Naive thymus-derived CD4-positive, alpha-beta T cell (primary cell): Measurements from ENCODE around the gene CDC42SE1. TPM values are rescaled to one million over a fixed set of nuclear protein-coding genes. Genes with fewer than 3 reads are reported as not detected.

ENCODE experiments used
- ATAC-seq: fragments of 150-1000 bp; cut with Tn5 transposase; 2 replicates; pipeline ENCODE4 v1.10.0; 2021; ENCODE audit warnings: mild to moderate bottlenecking, moderate library complexity
- CTCF ChIA-PET: fragments of 350-600 bp; sonication (Branson Sonifier 250); formaldehyde crosslinking; loops from one replicate; lab custom pipeline; 2021; ENCODE audit warnings: antibody characterized with exemption; lab: Charles Lee
- POLR2A ChIA-PET: fragments of 350-600 bp; sonication (Branson Sonifier 250); formaldehyde crosslinking; loops from one replicate; lab custom pipeline; 2021; ENCODE audit warnings: antibody characterized with exemption, inconsistent platforms; lab: Charles Lee
- DNase-seq, 9 donors: peaks; one replicate each; pipeline versions ENCODE4 v3.0.0 to v3.0.0-alpha.2; 2020 to 2022; ENCODE audit warnings: mixed read lengths in 1 of 9
- H3K27ac ChIP-seq: one replicate; pipeline ENCODE4 v1.7.0; 2013; ENCODE audit warnings: mild to moderate bottlenecking, low read depth, low read length, moderate library complexity
- H3K27me3 ChIP-seq, 2 donors: one replicate each; pipeline ENCODE4 v1.7.0; 2013; ENCODE audit warnings: low read length in 2 of 2, mild to moderate bottlenecking in 2 of 2, moderate library complexity in 2 of 2; ENCODE audit not compliant: control insufficient read depth in 2 of 2, insufficient read depth in 2 of 2
- H3K36me3 ChIP-seq, 3 experiments: 1 replicate in 2 of 3; 2 replicates in 1 of 3; pipeline ENCODE4 v1.7.0; 2013; ENCODE audit warnings: low read length in 3 of 3, mild to moderate bottlenecking in 3 of 3, moderate library complexity in 1 of 3; ENCODE audit not compliant: insufficient read depth in 3 of 3, control insufficient read depth in 2 of 3
- H3K4me1 ChIP-seq, 2 donors: one replicate each; pipeline ENCODE4 v1.7.0; 2013; ENCODE audit warnings: low read length in 2 of 2, mild to moderate bottlenecking in 2 of 2, moderate library complexity in 1 of 2; ENCODE audit not compliant: control insufficient read depth in 2 of 2, insufficient read depth in 2 of 2
- H3K4me3 ChIP-seq: 2 replicates; pipeline ENCODE4 v1.7.0; 2013; ENCODE audit warnings: mild to moderate bottlenecking, low read length
- H3K9me3 ChIP-seq, 3 experiments: 1 replicate in 2 of 3; 2 replicates in 1 of 3; pipeline ENCODE4 v1.7.0; 2013; ENCODE audit warnings: low read length in 3 of 3; ENCODE audit not compliant: control insufficient read depth in 2 of 3
- H3K27ac Mint-ChIP-seq, 9 donors: one replicate each; pipeline ENCODE4 v1.8.0; 2020 to 2022; ENCODE audit warnings: mixed read lengths in 9 of 9, mild to moderate bottlenecking in 8 of 9, moderate library complexity in 5 of 9, inconsistent platforms in 2 of 9
- H3K27me3 Mint-ChIP-seq, 5 donors: one replicate each; pipeline ENCODE4 v1.8.0; 2021 to 2022; ENCODE audit warnings: mixed read lengths in 5 of 5, mild to moderate bottlenecking in 1 of 5
- H3K36me3 Mint-ChIP-seq, 5 donors: one replicate each; pipeline ENCODE4 v1.8.0; 2020 to 2022; ENCODE audit warnings: mixed read lengths in 5 of 5, mild to moderate bottlenecking in 3 of 5, inconsistent platforms in 1 of 5
- H3K4me1 Mint-ChIP-seq, 7 donors: one replicate each; pipeline ENCODE4 v1.8.0; 2020 to 2022; ENCODE audit warnings: mixed read lengths in 7 of 7, mild to moderate bottlenecking in 3 of 7, inconsistent platforms in 1 of 7
- H3K4me3 Mint-ChIP-seq, 10 donors: one replicate each; pipeline ENCODE4 v1.8.0; 2020 to 2022; ENCODE audit warnings: mild to moderate bottlenecking in 10 of 10, mixed read lengths in 10 of 10, moderate library complexity in 6 of 10, inconsistent platforms in 2 of 10
- H3K9me3 Mint-ChIP-seq, 11 donors: one replicate each; pipeline ENCODE4 v1.8.0; 2020 to 2022; ENCODE audit warnings: mixed read lengths in 11 of 11, mild to moderate bottlenecking in 4 of 11, inconsistent platforms in 1 of 11, moderate library complexity in 1 of 11
- intact Hi-C, 2 donors: fragments of 100-400 bp; cut with micrococcal nuclease; formaldehyde crosslinking; loops; one replicate each; pipeline ENCODE4 v1.15.1; 2023
- polyA plus RNA-seq, 2 donors: library from polyadenylated mRNA; unstranded; fragments of 300-500 nt; fragmentation: Illumina TruSeq; gene quantifications; one replicate each; pipeline ENCODE4 v1.2.3, GENCODE V29; 2021
- total RNA-seq, 6 experiments: library from RNA in 5 of 6; stranded (reverse) in 5 of 6; gene quantifications; 1 replicate in 5 of 6; 2 replicates in 1 of 6; pipeline ENCODE4 v1.2.3 and lab custom pipeline; 2021 to 2026

Gene CDC42SE1
- total and polyA plus RNA-seq, 7 experiments from 2014 or later: 85.6 to 516 (median 386) TPM

- ATAC-seq (no peak), DNase-seq (peak in 1 of 9 donors; percentile 10)
- no peak overlapping the region for H3K4me3 Mint-ChIP-seq
- peaks cover 22 to 51% (median 35%) of the 10 kb centered on the region in 7 donors for H3K4me1 Mint-ChIP-seq
- Histone ChIP-seq H3K27me3 (no peaks in the 10 kb centered on the region), H3K4me3 (no peak overlapping the region), H3K27ac (no peak overlapping the region), H3K9me3 (no peaks in the 10 kb centered on the region), H3K36me3 (no peaks in the 10 kb centered on the region), H3K4me1 (peaks cover 5 to 17% of the 10 kb centered on the region in 2 donors)
- ChIA-PET CTCF (interaction anchor here (0.6 to 2.9 kb wide), 6 partner anchors 10 to 73 kb away, joined by 3 to 17 read pairs (median 4); partner anchors contain the start of gene CDC42SE1), POLR2A (interaction anchor here (0.6 to 12.0 kb wide), 7 partner anchors 12 to 121 kb away, joined by 3 to 253 read pairs (median 4); partner anchors contain the start of genes CDC42SE1 and MLLT11)
- peak overlapping the region in 6 of 9 donors; percentile 6 to 76 (median 48) for H3K27ac Mint-ChIP-seq
- H3K27me3 Mint-ChIP-seq: no peaks in the 10 kb centered on the region
- intact Hi-C loops: no loop called here
- peaks cover 3 to 19% (median 8%) of the 10 kb centered on the region in 5 donors for H3K36me3 Mint-ChIP-seq
- no peaks in the 10 kb centered on the region for H3K9me3 Mint-ChIP-seq
Measured at GRCh38 chr1:151043163-151043562, 16.3 kb downstream of the CDC42SE1 start.

- Mint-ChIP-seq H3K36me3 (peaks cover 9 to 29% (median 21%) of the 10 kb centered on the region in 5 donors), H3K4me3 (no peak overlapping the region), H3K27me3 (no peaks in the 10 kb centered on the region), H3K27ac (peak overlapping the region in 1 of 9 donors; percentile 34), H3K9me3 (no peaks in the 10 kb centered on the region), H3K4me1 (peaks cover 15 to 49% (median 24%) of the 10 kb centered on the region in 7 donors)
- Histone ChIP-seq H3K36me3 (peaks cover 0 to 9% (median 2%) of the 10 kb centered on the region in 3 experiments), H3K4me3 (no peak overlapping the region), H3K27ac (no peak overlapping the region), H3K27me3 (no peaks in the 10 kb centered on the region), H3K4me1 (peaks cover 0 to 3% of the 10 kb centered on the region in 2 donors), H3K9me3 (no peaks in the 10 kb centered on the region)
- ChIA-PET POLR2A (interaction anchor here (0.6 to 2.7 kb wide), 3 partner anchors 9 to 15 kb away, joined by 3 to 9 read pairs (median 6); partner anchors contain the start of gene C1orf56), CTCF (no interaction called here)
- DNase-seq (no peak), ATAC-seq (no peak)
- intact Hi-C loops: no loop called here
Measured at GRCh38 chr1:151039521-151039920, 19.9 kb downstream of the CDC42SE1 start.

GRCh38 chr1:151037032-151037431 is 22.4 kb downstream of the CDC42SE1 start:
- no peak for ATAC-seq
- Histone ChIP-seq H3K27ac (no peak overlapping the region), H3K27me3 (no peaks in the 10 kb centered on the region), H3K9me3 (no peaks in the 10 kb centered on the region), H3K4me3 (no peak overlapping the region), H3K36me3 (peaks cover 0 to 23% (median 8%) of the 10 kb centered on the region in 3 experiments), H3K4me1 (no peaks in the 10 kb centered on the region)
- ChIA-PET POLR2A (interaction anchor here (1.1 to 3.1 kb wide), 5 partner anchors 10 to 21 kb away, joined by 3 to 7 read pairs (median 4); partner anchors contain the start of gene C1orf56), CTCF (interaction anchor here (0.5 to 1.3 kb wide), 4 partner anchors 13 to 63 kb away, joined by 3 to 5 read pairs (median 4); partner anchors contain the start of gene MLLT11)
- Mint-ChIP-seq H3K9me3 (no peaks in the 10 kb centered on the region), H3K4me3 (no peak overlapping the region), H3K27ac (peak overlapping the region in 8 of 9 donors; percentile 34 to 82 (median 64)), H3K27me3 (no peaks in the 10 kb centered on the region), H3K4me1 (peaks cover 5 to 33% (median 17%) of the 10 kb centered on the region in 7 donors), H3K36me3 (peaks cover 15 to 34% (median 20%) of the 10 kb centered on the region in 5 donors)
- DNase-seq: no peak
- intact Hi-C loops: no loop called here

- no peak within 1 kb of the TSS for H3K4me3 Mint-ChIP-seq
- H3K9me3 Mint-ChIP-seq: no peaks in the 10 kb centered on the region
- H3K9me3 ChIP-seq: no peaks in the 10 kb centered on the region
- ATAC-seq (no peak), DNase-seq (no peak)
- CTCF ChIA-PET: interaction anchor here (1.0 kb wide), 2 partner anchors 20 to 23 kb away, joined by 3 to 4 read pairs; partner anchors contain the start of gene CDC42SE1
- POLR2A ChIA-PET: interaction anchor here (1.1 to 3.1 kb wide), 4 partner anchors 11 to 22 kb away, joined by 3 to 7 read pairs (median 5); partner anchors contain the start of gene C1orf56
- H3K36me3 Mint-ChIP-seq: peaks cover 15 to 36% (median 22%) of the 10 kb centered on the region in 5 donors
- H3K27me3 Mint-ChIP-seq: no peaks in the 10 kb centered on the region
- H3K4me3 ChIP-seq: no peak within 1 kb of the TSS
- H3K36me3 ChIP-seq: peaks cover 0 to 28% (median 8%) of the 10 kb centered on the region in 3 experiments
- H3K4me1 Mint-ChIP-seq: peaks cover 5 to 33% (median 19%) of the 10 kb centered on the region in 7 donors
- H3K4me1 ChIP-seq: no peaks in the 10 kb centered on the region
- H3K27ac ChIP-seq: no peak within 1 kb of the TSS
- intact Hi-C loops: no loop called here
- no peaks in the 10 kb centered on the region for H3K27me3 ChIP-seq
- peak within 1 kb of the TSS; percentile 47 to 82 (median 68) for H3K27ac Mint-ChIP-seq
Measured at GRCh38 chr1:151036356-151036755, 23.1 kb downstream of the CDC42SE1 start, which contains the start of gene BNIPL. Gene BNIPL, plus strand, starts transcription at chr1:151036586. Its CDS starts 140 bp downstream, at chr1:151036726.

- H3K36me3 Mint-ChIP-seq: peaks cover 16 to 42% (median 27%) of the 10 kb centered on the region in 5 donors
- peaks cover 5 to 37% (median 16%) of the 10 kb centered on the region in 7 donors for H3K4me1 Mint-ChIP-seq
- Histone ChIP-seq H3K9me3 (no peaks in the 10 kb centered on the region), H3K4me3 (no peak overlapping the region), H3K36me3 (peaks cover 0 to 39% (median 8%) of the 10 kb centered on the region in 3 experiments), H3K4me1 (no peaks in the 10 kb centered on the region), H3K27ac (no peak overlapping the region), H3K27me3 (no peaks in the 10 kb centered on the region)
- H3K4me3 Mint-ChIP-seq: no peak overlapping the region
- POLR2A ChIA-PET: interaction anchor here (1.2 to 1.5 kb wide), 2 partner anchors 14 to 20 kb away, joined by 4 read pairs; no protein-coding TSS in a partner anchor
- CTCF ChIA-PET: interaction anchor here (0.6 kb wide), 1 partner anchor 9 kb away, joined by 3 read pairs; no protein-coding TSS in a partner anchor
- ATAC-seq (no peak), DNase-seq (no peak)
- H3K27me3 Mint-ChIP-seq: no peaks in the 10 kb centered on the region
- H3K27ac Mint-ChIP-seq: peak overlapping the region in 7 of 9 donors; percentile 35 to 75 (median 64)
- intact Hi-C loops: no loop called here
- no peaks in the 10 kb centered on the region for H3K9me3 Mint-ChIP-seq
Measured at GRCh38 chr1:151035167-151035566, 24.3 kb downstream of the CDC42SE1 start.

- peaks cover 17 to 50% (median 32%) of the 10 kb centered on the region in 5 donors for H3K36me3 Mint-ChIP-seq
- peak overlapping the region in 1 of 9 donors; percentile 33 for H3K27ac Mint-ChIP-seq
- Histone ChIP-seq H3K36me3 (peaks cover 0 to 65% (median 11%) of the 10 kb centered on the region in 3 experiments), H3K4me1 (no peaks in the 10 kb centered on the region), H3K27ac (no peak overlapping the region), H3K9me3 (no peaks in the 10 kb centered on the region), H3K4me3 (no peak overlapping the region), H3K27me3 (no peaks in the 10 kb centered on the region)
- H3K27me3 Mint-ChIP-seq: no peaks in the 10 kb centered on the region
- intact Hi-C loops: no loop called here
- H3K9me3 Mint-ChIP-seq: no peaks in the 10 kb centered on the region
- POLR2A ChIA-PET: interaction anchor here (1.1 to 2.1 kb wide), 3 partner anchors 15 to 25 kb away, joined by 4 to 11 read pairs (median 6); partner anchors contain the start of gene C1orf56
- peaks cover 5 to 31% (median 12%) of the 10 kb centered on the region in 7 donors for H3K4me1 Mint-ChIP-seq
- CTCF ChIA-PET: interaction anchor here (0.6 to 2.8 kb wide), 4 partner anchors 11 to 125 kb away, joined by 3 to 6 read pairs (median 4); partner anchors contain the start of gene TNFAIP8L2
- H3K4me3 Mint-ChIP-seq: no peak overlapping the region
- ATAC-seq (no peak), DNase-seq (no peak)
Measured at GRCh38 chr1:151032164-151032563, 27.3 kb downstream of the CDC42SE1 start.
